WI38 (cell line): ENCODE data around the gene THBD.

ENCODE experiments used
- H3K4me3 ChIP-seq: 2 replicates; pipeline ENCODE4 v1.5.1; 2011; ENCODE audit warnings: low read depth, mild to moderate bottlenecking, control low read depth, low read length
- TF ChIP-seq, protein P1 (sequence below): IDR thresholded peaks from 2 replicates; pipeline ENCODE4 v1.5.1; 2012; ENCODE audit warnings: low read depth, mild to moderate bottlenecking, control low read depth, low read length

THBD gene

DNA sequence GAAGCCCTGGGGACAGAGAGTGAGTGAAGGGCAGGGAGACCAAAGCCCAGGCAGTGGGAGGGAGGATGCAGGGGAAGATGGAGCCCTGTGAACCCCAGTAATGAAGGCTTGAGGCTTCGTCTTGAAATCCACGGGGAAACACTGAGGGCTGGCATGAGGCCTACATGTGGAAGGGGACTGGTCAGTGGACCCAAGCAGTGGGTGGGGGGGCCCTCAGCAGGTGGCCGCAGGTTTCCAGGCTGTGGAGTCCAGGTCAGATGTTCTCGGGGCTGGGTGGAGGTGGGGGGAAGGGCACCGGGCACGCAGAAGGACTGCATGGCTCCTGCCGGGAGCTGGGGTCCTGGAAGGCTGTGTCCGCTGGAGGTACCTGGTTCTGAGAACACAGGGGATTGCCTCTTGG is 39.4 kb upstream of the THBD start:
- no peak overlapping the region for H3K4me3 ChIP-seq
- TF ChIP-seq, protein P1, sequence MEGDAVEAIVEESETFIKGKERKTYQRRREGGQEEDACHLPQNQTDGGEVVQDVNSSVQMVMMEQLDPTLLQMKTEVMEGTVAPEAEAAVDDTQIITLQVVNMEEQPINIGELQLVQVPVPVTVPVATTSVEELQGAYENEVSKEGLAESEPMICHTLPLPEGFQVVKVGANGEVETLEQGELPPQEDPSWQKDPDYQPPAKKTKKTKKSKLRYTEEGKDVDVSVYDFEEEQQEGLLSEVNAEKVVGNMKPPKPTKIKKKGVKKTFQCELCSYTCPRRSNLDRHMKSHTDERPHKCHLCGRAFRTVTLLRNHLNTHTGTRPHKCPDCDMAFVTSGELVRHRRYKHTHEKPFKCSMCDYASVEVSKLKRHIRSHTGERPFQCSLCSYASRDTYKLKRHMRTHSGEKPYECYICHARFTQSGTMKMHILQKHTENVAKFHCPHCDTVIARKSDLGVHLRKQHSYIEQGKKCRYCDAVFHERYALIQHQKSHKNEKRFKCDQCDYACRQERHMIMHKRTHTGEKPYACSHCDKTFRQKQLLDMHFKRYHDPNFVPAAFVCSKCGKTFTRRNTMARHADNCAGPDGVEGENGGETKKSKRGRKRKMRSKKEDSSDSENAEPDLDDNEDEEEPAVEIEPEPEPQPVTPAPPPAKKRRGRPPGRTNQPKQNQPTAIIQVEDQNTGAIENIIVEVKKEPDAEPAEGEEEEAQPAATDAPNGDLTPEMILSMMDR: no peak

DNA sequence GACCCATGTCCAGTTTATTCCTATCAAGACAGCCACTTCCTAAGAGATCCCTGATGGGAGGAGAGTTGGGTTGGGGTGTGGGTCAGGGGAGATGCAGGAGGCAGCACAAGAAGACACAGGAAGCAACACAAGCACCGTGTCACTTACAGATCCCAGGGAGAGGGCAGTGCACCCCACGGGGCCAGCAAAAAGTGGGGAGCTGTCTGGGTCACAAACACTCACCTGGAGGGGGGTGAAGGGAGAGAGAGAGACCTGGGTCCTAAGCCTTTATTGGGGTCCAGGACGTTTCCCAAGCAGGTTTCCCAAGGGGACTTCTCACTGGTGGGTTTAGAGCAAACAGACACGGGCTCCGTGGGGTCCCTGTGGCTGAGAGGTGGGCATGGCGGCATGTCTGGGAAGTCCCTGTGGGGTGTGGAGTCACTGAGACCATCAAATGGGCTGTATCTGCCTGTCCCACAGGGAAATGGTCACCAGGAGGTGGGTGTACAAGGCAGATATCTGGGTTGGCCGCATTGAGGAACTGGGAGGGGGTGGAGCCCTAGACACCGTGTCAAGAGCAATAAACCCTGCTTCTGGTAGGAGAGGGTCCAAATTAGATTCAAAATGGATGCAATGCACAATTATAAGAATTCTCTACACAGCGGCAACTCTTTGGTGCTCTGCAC is 38.2 kb upstream of the THBD start:
- H3K4me3 ChIP-seq: no peak overlapping the region

DNA sequence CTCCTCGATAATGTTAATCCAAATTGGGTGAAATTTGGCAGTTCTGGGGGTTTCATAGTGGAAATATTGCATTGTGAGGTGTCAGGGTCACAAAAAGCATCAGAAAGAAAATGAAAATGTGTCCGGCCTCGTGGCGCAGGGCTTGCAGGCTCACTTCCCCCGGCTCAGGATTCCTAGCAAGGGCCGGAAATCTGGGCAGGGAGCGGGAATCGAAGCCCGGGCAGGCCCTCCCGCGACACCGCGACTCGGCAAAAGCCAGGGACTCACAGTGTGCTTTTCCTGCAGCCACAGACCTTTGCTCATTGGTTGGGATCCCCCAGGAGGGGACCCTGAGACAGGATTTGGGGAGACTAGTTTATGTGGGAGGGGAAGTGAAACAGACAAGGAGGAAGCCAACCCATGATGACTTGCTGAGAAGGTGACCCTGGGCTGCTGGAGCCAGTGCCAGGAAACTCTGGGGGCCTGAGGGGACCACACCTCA is 37.5 kb upstream of the THBD start:
- TF ChIP-seq, protein P1: no peak
- no peak overlapping the region for H3K4me3 ChIP-seq

More for the DNA sequence above, 38.2 kb upstream of the THBD start:
- TF ChIP-seq, protein P1: no peak

DNA sequence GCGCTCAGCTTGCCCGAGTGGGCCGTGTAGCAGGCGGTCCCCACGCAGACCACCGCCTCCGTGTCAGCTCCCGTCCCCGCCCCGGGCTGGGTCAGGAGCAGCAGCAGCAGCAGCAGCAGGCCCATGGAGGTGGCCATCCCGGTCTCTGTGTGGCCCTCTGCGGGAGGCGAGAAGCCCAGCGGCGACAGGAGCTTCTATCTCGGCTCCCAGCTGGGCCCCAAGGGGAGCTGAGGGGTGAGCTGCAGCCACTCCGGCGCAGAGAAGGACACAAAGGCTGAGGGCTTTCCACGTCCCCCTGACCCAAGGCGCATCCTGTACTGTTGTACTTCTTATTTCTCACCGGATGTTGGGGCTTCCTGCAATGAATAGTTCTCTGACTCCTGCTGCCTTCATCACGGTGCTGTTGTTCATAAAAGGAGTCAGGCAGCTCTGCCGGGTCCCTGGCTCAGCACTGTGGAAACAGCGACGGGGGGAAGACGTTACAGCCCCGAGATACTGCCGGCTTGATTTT is 36.6 kb upstream of the THBD start, which contains the start of gene CD93:
Gene CD93 (minus strand): TSS at position 269 of the 511 bp plus-strand sequence. CDS start 132 bp downstream, at position 137.
- TF ChIP-seq, protein P1: no peak
- no peak within 1 kb of the TSS for H3K4me3 ChIP-seq

DNA sequence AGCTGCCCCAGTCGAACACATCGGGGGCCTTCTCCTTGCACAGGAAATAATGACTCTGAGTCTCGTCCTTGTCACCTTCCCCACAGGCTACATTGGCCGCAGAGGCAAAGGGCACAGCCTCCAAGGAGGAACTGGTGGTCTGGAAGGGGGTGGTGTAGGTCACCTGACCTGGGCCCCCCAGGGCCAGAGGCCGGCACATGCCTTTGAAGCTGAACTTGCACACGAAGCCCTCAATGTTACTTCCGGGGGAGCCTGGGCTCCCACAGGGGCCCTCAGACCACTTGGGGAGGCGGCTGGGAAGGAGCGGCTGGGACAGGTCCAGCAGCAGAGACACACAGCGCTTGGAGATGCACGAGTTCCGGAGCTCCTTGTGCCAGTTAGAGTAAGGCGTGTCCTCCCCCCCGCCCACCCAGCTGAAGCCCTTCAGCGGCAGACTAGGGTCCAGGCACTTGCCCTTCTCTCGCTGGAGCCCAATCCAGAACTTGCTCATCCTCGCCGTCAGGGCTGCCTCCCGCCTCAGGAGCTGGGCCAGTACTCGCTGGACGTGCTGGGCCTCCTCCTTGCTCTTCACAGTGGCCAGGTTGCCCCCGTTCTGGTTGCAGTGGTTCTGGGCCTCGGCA is 36.1 kb upstream of the THBD start:
- no peak overlapping the region for H3K4me3 ChIP-seq
- TF ChIP-seq, protein P1: no peak

DNA sequence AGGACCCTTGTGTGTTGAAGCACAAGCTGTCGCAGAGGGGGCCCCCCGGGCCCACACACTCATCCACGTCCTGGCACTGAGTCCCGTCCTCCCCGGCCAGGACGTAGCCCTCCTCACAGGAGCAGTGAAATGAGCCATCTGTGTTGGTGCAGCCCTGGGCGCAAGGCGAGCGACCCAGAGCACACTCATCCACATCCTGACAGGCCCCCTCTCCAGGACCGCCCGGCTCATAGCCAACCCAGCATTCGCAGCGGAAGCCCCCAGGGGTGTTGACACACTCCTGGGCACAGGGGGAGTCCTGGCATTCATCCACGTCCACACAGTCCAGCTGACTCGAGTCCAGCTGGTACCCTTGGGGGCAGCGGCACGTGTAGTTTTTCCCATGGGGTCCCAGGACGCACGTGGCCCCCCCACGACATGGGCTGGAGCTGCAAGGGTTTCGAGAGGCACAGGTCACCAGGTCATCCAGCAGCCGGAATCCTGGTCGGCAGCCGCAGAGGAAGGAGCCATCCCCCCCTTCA is 35.4 kb upstream of the THBD start:
- no peak overlapping the region for H3K4me3 ChIP-seq
- TF ChIP-seq, protein P1: no peak

DNA sequence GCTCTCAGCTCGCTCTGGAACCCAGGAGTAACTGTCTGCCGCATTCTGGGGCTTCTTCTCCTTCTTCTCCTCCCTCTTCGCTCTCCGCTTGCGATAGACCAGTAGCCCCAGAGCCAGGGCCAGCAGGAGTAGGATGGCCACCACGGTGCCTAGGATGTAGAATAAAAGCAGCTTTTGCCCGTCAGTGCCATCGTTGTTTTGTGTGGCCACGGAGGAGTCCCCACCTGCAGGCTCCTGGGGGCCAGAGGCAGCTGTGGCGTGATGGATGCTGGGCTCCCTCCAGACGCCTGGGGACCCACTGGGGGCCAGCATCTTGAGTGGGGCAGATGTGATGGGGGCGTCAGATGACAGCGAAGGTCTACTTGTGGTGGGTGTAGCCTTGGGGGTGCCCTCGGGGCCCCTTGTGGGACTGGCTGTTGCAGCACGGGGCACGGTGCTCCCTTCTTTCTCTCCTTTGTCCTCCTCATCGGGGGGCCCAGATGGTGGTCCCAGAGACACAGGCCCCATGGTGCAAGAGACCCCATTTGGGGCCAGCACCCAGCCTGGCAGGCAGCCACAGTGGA is 34.9 kb upstream of the THBD start:
- TF ChIP-seq, protein P1: no peak
- no peak overlapping the region for H3K4me3 ChIP-seq
